Activated CD8-positive, alpha-beta memory T cell treated with anti-CD3 and anti-CD28 coated beads for 36 hours (primary cell): Measurements from ENCODE around the gene EVC. TPM values are rescaled to one million over a fixed set of nuclear protein-coding genes. Genes with fewer than 3 reads are reported as not detected.

Experiments
- CTCF ChIA-PET: fragments of 350-600 bp; sonication (Branson Sonifier 250); formaldehyde crosslinking; loops from one replicate; lab custom pipeline; 2021; ENCODE audit warnings: antibody characterized with exemption; lab: Charles Lee
- POLR2A ChIA-PET: fragments of 350-600 bp; sonication (Branson Sonifier 250); formaldehyde crosslinking; loops from one replicate; lab custom pipeline; 2021; ENCODE audit warnings: antibody characterized with exemption; lab: Charles Lee
- total RNA-seq, 2 experiments: library from RNA; stranded (reverse); gene quantifications; one replicate each; pipeline ENCODE4 v1.2.3, GENCODE V29; 2021

The EVC gene
- total RNA-seq, 2 experiments from 2014 or later, result 1.2 to 1.9 TPM

GRCh38 chr4:5707366-5707765, 3.6 kb upstream of the EVC start:
- ChIA-PET CTCF (interaction anchor here (1.3 kb wide), 1 partner anchor 14 kb away, joined by 4 read pairs; no protein-coding TSS in a partner anchor), POLR2A (no interaction called here)

- POLR2A ChIA-PET, result no interaction called here
- CTCF ChIA-PET, result interaction anchor here (1.3 kb wide), 1 partner anchor 13 kb away, joined by 4 read pairs; no protein-coding TSS in a partner anchor
Measured at GRCh38 chr4:5707778-5708448, 3.1 kb upstream of the EVC start.

- POLR2A ChIA-PET, result no interaction called here
- CTCF ChIA-PET, result interaction anchor here (1.3 kb wide), 1 partner anchor 12 kb away, joined by 4 read pairs; no protein-coding TSS in a partner anchor
Measured at GRCh38 chr4:5708449-5709206, 2.4 kb upstream of the EVC start, which contains the start of gene EVC2. Gene EVC2, minus strand, starts transcription at chr4:5708559. Its CDS starts 46 bp downstream, at chr4:5708513.

- CTCF ChIA-PET, result no interaction called here
- POLR2A ChIA-PET, result no interaction called here
Measured at GRCh38 chr4:5709207-5709575, 1.8 kb upstream of the EVC start.

- ChIA-PET POLR2A (no interaction called here), CTCF (no interaction called here)
Measured at GRCh38 chr4:5710065-5710960, 688 bp upstream of the EVC start.

- ChIA-PET POLR2A (no interaction called here), CTCF (no interaction called here)
Measured at GRCh38 chr4:5711479-5712184, 631 bp downstream of the EVC start.

- CTCF ChIA-PET, result no interaction called here
- POLR2A ChIA-PET, result no interaction called here
Measured at GRCh38 chr4:5712517-5712916, 1.5 kb downstream of the EVC start.

- ChIA-PET POLR2A (no interaction called here), CTCF (no interaction called here)
Measured at GRCh38 chr4:5712931-5713330, 1.9 kb downstream of the EVC start.

- POLR2A ChIA-PET, result no interaction called here
- CTCF ChIA-PET, result interaction anchor here (0.6 kb wide), 1 partner anchor 34 kb away, joined by 3 read pairs; no protein-coding TSS in a partner anchor
Measured at GRCh38 chr4:5713861-5714260, 2.9 kb downstream of the EVC start.

GRCh38 chr4:5715357-5715756, 4.4 kb downstream of the EVC start:
- CTCF ChIA-PET, result no interaction called here

GRCh38 chr4:5716391-5716790, 5.4 kb downstream of the EVC start:
- CTCF ChIA-PET, result no interaction called here
- POLR2A ChIA-PET, result no interaction called here

More at GRCh38 chr4:5715357-5715756, 4.4 kb downstream of the EVC start:
- POLR2A ChIA-PET, result no interaction called here

- ChIA-PET CTCF (no interaction called here), POLR2A (no interaction called here)
Measured at GRCh38 chr4:5717449-5718158, 6.6 kb downstream of the EVC start.

GRCh38 chr4:5718411-5718810, 7.4 kb downstream of the EVC start:
- POLR2A ChIA-PET, result no interaction called here
- CTCF ChIA-PET, result no interaction called here

- ChIA-PET CTCF (no interaction called here), POLR2A (no interaction called here)
Measured at GRCh38 chr4:5719350-5720055, 8.5 kb downstream of the EVC start.

- ChIA-PET CTCF (interaction anchor here (1.6 kb wide), 1 partner anchor 13 kb away, joined by 4 read pairs; no protein-coding TSS in a partner anchor), POLR2A (no interaction called here)
Measured at GRCh38 chr4:5720157-5720850, 9.3 kb downstream of the EVC start.

- CTCF ChIA-PET, result interaction anchor here (1.6 kb wide), 1 partner anchor 13 kb away, joined by 4 read pairs; no protein-coding TSS in a partner anchor
- POLR2A ChIA-PET, result no interaction called here
Measured at GRCh38 chr4:5720980-5721379, 10.0 kb downstream of the EVC start.

- ChIA-PET POLR2A (no interaction called here), CTCF (interaction anchor here (1.6 kb wide), 1 partner anchor 14 kb away, joined by 4 read pairs; no protein-coding TSS in a partner anchor)
Measured at GRCh38 chr4:5721923-5722322, 10.9 kb downstream of the EVC start.
